HG03378 (cell line): Measurements from ENCODE around the gene SV2C.

ENCODE experiments used
- ATAC-seq: cut with Tn5 transposase; IDR thresholded peaks from one replicate; pipeline ENCODE4 v1.9.1; 2021; ENCODE audit warnings: mild to moderate bottlenecking, moderate library complexity; ENCODE audit not compliant: unreplicated experiment

Gene SV2C

DNA sequence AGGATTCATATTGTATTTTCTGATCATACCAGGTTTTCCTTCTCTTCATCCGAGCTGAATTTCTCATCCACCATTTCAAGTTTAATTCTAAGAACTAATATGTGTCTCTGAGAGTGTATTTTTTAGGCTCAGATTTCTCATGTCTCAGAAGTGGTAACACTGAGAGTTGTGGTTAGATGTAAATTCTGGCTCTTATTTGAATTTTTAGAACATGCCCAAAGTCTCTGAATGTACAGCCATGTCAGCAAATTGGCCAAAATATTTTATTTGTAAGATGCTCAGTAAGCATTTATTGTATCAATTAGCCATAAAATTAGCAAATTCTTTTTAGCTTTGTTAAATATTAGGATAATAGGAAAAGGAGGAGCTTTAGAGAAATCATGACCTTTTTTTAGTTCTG, 16.6 kb downstream of the SV2C start:
- no peak for ATAC-seq

DNA sequence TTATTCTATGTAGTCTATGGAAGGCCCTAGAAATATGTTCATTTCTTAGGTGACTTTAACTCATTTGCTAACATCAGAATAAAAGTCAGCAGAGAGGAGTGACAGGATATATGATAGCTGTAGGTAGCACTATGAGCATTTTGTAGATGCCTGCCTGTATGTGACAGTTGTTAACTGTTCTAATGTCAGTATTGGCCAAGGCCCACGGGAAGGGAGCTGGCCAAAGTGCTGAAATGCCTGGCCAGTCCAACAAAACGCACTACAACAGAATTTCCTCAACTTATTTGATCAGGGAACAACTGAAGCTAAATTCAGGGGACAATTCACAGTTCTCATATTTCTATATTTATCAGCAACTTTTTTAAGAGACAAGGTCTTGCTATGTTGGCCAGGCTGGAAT, 20.8 kb downstream of the SV2C start:
- ATAC-seq, result no peak

DNA sequence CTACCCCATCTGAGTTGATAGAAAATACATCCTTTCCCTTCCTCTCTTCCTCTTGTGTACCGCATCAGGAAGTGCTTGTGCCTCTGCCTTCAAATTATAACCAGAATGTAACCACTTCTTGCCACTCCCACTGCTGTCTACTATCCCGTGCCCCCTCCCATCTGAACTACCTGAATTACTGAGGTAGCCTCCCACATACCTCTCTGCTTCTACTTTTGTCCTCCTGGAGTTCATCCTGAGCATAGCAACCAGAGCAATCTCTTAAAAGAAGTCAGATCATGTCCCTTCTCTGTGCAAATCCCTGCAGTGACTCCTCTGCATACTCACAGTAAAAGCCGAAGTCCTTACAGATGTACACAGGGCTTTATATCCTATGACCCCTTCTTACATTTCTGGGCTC, 23.0 kb downstream of the SV2C start:
- ATAC-seq, result no peak

DNA sequence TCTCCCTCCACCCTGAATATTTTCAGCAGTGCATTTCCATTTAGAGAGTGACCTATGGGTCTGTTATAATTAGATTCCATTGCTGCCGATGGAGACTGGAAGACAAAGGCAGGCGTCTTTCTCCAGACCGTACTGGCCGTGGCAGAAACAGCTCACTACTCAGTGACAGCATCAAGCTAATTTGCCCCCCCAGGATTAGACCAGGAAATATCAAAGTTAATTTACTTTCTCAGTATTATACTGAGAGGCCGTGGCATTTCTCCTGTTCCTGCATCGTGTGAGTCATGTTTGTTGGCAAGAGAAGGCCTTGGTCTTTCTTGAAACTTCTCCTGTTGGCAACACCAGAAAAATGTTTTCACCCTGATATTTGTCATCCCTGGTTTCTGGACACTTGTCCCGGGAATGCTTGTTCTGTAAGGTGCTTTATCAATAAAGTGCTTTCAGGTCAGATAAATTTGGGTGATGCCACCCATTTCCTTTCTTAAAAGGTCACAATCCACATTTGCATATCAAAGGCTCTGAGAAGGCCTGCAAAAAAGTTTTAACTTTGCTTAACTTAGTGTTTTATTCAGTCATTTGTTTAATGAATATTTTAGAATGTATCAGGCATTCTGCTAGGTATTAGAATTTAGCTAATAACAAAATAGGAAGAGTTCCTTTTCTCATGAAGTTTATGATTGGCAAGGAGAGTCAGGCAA, 28.4 kb downstream of the SV2C start:
- ATAC-seq, result no peak

DNA sequence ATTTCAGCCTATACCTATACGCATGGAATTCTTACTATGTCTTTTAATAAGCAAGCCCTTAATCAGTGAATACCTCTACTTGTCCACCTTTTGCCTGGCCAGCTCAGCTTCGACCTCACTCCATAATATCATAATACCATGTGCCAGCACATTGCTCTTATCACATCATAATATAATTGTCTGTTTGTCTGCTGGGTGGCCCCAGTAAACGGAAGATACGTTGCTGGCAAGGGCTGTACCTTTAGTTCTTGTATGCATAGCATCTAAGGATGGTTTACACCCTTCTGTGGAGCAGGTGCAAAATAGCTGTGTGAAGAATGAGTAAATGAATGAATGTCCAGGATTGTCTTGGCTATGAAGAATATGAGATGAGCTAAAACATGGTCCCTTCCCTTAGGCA, 29.9 kb downstream of the SV2C start:
- ATAC-seq, result no peak

DNA sequence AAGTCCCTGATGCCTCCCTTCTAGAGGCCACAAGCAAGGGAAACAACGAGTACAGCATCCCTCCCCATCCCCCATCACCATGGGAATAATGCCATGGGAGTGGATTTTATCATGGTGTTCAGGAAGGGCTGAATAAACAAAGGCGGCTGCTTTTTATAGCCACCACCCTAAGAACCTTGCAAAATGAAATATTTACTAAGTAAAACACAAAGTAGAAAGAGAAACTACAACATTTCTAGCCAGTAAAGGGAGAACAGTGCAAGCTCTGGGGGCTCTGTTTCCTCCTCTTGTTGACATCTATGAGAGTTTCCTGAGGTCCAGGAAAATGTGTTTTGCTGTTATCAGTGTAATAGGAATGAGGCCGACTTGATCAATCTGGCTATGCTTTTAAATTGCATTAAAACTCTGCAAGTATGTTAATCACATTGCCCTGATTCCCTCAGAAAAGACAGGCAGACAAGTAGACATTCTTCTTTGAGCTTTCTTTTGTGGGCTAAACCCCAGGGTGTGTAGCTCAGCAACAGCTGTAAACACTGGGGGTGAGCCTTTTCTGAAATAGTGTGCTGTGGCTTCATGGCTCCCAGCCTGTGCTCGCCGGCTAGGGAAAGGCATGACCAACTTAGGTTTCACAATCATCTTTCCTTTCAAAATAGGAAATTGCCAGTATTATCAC, 31.1 kb downstream of the SV2C start:
- no peak for ATAC-seq

DNA sequence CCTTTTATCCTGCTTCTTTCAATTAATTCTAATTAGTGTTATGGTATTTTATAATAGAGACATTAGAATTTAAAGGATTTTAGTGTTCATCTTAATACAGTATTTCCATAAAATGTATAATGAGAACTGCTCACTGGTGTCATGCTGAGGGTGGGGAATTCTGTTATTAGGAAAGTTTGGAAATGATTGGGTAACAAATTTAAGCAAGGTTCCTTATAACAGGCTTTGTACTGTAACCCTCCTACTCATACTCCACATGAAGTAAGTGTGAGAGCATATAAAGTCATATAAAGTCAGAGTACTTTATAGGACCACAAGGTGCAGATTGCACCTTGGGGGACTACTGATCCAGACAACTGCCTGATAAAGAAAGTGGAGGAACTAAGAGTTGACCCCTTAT, 42.2 kb downstream of the SV2C start:
- no peak for ATAC-seq

DNA sequence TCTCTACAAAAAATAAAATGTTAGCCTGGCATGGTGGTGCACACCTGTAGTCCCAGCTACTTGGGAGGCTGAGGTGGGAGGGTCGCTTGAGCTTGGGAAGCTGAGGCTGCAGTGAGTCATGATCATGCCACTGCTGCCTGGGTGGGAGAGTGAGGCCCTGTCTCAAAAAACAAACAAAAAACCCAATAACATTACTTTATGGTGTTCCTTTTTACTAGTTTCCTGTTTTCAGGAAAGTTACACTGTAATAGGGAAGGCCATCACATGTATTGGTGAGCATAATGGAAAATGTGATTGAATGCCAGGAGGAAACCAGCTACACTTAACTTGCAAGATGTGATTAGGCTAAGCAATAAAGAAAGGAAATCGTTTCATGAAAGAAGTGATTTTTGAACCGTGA, 42.7 kb downstream of the SV2C start:
- ATAC-seq, result no peak

DNA sequence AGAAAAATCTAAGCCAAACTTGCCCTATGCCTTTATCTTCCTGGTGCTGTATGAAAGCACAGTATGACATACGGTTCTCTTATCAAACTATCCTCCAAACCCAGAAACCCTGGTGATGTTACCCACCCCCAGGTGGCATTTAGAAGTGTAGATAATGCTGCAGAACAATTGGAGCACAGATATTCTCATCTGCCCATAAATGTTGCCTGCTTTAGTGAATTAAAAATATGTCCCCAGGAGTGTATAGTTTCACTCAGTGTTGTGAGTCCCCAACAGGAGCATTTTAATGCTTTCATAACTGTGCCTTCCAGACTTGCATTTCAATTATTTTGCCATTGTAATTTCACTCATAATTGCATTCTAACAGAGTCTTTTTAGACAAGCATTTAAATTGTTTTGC, 50.8 kb downstream of the SV2C start:
- ATAC-seq, result no peak

DNA sequence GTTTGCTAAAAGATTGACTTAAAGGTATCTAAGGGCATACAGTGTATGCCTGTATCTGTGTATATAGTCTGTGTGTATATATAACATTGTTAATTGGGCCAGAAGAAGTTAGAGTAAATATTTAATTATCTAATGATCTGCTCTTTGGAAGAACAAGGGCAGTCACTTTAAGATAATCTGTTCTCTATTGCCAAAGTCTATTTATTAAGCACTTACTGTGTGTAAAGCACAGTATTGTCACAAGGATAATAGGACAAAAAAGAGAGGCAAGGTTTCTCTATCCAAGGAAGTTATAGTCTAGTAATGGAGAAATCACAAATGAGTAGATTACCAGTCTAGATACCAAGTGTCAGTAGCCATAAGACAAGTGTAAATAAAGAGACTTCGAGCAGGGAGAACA, 51.5 kb downstream of the SV2C start:
- ATAC-seq, result no peak

DNA sequence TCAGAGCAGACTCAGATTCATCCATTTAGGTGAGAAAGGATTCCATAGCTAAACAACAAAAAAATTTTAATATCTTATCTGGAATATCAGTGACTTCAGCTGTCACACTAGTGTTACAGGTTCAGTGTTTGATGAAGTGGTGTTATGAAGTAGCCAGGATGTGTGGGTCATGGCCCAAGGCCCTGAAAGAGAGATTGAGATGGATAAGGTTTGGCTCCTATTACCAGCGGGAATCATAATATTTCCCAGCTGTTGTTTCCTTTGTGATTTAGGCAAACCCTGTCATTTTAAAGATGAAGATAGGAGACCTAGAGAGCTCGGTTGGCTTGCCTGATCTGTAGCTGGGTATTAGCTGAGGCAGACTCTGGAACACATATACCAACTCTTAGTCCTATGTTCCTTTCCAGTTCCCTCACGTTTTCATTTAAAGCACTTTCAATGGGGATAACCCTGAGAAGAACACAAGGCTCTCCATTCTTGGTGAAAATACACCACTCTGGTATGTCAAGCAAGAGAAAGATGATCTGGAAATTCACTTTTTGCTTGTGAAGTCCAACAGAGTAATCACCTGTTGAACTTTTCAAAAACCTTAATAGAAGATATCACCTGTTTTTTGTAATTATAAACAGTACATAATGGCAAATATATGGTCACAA, 54.8 kb downstream of the SV2C start:
- ATAC-seq, result no peak

DNA sequence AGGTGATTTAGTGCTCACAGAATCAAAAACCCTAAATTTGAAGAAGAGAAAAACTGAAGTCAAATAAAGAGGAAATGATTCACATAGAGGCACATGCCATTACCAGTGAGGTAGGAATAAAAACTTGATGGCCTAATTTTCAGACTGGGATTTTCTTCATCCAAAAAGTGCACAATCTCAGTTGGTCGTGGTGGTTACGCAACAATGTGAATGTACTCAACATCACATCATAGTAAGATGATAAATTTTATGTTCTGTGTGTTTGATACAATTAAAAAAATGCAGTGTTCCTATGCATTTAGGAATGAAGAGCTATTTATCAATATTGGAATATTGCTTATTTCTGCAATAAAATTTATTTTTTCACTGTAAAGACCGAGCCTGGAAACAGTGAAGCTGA, 60.7 kb downstream of the SV2C start:
- ATAC-seq, result no peak

DNA sequence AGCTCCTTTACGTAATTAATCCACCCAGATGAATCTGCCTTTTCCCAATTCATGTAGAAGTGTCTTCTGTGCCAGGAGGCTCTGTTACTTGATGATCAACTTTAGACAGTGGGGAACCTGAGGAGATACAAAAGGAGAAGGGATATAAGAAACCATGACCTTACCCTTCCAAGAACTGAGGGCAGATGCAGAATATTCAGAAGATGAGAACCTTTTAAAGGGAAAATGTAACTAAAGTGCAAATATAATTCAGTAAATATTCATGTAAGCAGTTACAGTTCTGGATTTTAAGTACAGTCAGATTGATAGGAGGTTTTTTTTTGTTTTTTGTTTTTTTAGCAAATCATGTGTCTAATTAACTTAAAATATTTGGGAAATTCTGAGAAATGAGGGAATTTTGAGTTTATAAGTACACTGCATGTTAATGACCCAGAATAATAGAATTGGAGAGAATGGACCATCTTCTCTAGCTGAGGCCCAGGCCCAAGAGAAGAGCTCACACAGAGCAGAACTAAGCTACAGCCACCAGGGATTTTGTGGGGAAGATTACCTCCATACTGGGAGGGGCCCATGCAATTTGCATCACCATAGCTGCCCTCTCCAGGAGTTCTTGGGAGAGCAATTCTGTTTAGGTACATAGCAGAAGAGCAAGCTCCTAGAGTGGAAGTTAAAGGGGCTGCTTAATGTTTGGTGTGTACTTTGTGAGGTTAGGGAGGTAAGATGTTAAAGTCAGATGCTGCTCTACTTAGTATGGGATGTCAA, 61.5 kb downstream of the SV2C start:
- no peak for ATAC-seq

DNA sequence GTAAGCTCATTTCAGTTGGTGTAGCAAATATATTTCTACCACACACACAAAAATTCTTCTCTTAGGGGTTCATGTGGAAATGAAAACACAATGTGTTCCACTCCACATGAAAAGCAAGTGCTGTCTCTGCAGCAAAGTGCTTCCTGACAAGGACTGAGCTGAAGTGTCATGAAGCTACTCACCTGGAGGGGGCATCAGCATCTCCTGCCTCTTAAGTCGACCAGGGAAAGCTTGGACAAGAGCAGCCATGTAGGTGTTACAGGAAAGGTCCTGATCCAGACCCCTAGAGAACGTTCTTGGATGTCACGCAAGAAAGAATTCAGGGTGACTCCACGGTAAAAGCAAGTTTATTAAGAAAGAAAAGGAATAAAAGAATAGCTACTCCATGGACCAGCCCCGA, 62.8 kb downstream of the SV2C start:
- no peak for ATAC-seq

DNA sequence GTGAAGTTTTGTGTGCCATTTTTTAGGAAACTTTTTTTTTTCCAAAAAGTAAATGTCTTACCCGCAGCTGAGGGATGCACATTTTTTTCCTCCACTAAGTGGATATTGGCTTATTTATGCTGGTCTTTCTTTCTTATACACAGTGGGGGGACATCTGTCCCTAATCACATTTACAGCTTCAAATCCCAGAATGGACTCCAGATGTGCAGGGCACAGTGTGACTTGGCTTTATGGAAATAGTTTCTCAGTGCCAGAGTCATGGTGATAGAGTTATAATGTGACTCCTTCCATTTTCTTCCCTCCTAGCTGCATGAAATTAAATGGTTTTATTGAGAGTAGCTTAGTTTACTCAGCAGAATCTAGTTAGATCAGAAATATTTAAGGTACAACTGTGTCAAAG, 66.5 kb downstream of the SV2C start:
- no peak for ATAC-seq

DNA sequence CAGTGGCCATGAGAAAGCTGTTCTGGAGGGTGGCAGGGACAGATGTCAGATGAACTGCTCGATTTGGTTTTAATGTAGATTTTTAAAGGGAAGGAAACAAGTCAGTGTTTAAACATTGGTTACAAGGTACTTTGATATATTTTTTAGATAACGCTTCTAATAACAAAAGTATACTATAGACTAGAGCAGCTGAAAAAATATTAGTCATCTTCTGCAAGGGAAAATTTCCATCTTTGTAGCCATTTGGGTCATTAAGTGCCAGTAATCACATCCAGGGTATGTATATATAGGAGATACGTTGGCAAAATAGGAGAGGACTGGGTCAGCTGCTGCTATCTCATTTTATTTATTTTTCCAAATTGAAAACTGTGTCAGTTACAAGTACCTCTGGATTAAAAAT, 69.0 kb downstream of the SV2C start:
- ATAC-seq, result no peak

DNA sequence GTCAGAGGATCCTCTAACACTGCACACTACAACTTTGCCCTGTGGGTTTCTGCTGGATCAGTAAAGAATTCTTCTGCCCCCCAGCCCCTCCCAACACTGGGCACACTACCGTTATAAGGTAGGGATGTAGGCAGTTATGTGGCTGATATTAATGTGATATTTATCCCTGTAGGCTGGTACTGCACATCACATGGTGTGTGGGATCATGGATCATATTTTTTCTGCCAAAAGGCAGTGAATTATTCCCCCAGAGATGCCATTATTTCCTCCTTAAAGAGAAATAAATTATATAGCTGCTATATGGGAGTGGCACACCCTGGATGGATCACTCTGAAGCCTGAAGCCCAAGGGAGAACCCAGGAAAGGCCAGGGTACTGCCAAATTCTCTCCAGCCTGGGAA, 69.5 kb downstream of the SV2C start:
- ATAC-seq, result no peak

DNA sequence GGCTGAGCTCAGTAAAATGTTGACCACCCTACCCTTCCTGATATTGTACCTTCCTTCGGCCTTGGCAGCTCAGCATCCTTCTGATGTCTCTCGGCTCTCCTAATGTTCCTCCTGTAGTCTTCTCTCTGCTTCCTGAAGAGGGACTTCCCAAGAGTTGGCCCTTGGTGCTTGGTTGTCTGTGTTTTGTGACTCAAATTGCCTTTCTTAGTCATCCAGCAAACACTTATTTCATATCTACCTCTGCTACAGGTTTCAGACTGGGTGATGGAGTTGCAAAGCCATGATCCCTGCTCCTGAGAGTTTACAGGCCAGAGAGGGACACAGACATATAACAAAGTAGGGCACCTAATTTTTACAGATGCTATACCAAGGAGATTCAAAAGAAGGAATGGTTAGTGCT, 70.1 kb downstream of the SV2C start:
- ATAC-seq, result no peak

DNA sequence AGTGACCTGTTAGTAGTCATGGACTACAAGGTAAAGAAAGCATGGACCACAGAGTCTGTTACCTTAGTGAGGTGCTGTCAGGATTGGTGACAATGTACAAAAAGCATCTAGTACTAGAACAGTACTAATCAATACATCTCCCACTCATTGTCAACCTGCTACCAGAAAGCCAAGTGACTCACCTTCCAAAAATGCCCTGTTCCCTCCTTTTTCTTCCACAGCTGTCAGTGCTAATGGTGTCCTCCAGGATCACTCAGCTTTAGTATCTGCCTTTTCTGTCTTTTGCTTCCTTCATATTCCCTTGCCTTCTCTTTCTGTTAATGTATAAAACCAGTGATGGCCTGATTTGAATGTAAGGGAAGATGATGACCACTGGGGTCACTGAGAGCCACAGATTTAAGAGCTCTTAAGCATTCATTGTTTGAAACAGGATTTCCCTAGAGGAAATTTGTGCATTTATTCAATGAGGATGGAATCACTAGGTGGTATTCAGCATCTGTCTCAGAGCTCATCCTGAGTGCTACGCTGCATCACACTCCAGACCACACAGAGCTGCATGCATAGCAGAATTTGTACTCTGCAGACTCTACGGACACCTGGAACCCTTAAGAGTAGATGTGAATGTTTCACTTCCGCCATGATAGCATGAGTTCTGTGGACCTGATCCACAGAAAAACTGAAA, 71.0 kb downstream of the SV2C start:
- no peak for ATAC-seq

DNA sequence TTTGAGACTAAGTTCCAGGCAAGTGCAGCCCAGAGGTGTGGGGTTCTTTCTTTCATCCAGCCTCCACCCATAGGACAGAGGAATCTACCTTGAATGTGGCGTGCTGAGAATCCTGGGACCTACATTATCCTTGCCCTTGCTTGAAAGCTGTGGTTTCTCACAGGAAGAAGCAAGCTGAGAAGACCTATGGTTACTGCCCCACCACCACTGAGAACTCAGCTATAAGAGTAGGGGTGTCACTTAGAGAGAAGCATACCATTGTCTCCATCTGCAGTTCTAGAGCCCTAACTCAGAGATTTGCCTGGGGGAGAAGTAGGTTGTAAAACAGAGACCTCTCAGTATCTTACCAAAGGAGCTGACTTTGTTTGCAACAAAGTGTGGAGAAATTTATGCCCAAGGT, 72.4 kb downstream of the SV2C start:
- ATAC-seq, result no peak

DNA sequence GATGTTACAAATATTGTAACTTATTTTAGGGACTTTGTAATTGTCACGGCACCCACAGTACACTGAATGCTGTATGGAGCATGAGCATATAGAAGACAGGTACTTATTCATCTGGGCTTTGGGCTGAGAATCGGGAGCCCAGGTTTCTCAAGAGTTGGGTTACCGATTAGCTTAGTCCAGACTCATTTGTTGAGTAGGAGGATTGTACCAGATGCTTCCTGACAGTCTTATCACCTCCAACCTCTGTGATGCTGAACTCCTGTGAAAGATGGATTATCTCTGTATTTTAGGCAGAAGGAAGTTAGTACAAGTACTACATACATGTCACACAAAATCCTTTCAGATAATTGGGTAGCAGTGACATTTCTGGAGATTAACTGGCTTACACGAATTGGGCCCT, 79.2 kb downstream of the SV2C start:
- ATAC-seq, result no peak
